ENCODE data around the gene PKP4.

The PKP4 gene

GRCh38 chr2:158731386-158731785 is 274.6 kb downstream of the PKP4 start:
- no peak overlapping the region for H3K9ac ChIP-seq
- H3K4me3 ChIP-seq (IDR thresholded peaks at IDR 0.05; ENCODE audit: insufficient read depth, low read depth, low read length): no peak overlapping the region
- H3K79me2 ChIP-seq (ENCODE audit: insufficient read depth, low read depth): no peaks in the 10 kb centered on the region
- H3K27ac ChIP-seq: no peak overlapping the region
- no peaks in the 10 kb centered on the region for H4K20me1 ChIP-seq (ENCODE audit: insufficient read depth)
- H2AFZ ChIP-seq (ENCODE audit: low read depth): no peak overlapping the region
- TF ChIP-seq CTCF (conservative IDR thresholded peaks at IDR 0.05; ENCODE audit: low read depth, low read length): no peak
- H3K4me1 ChIP-seq (ENCODE audit: low read depth, poor library complexity, severe bottlenecking): no peaks in the 10 kb centered on the region
- no peaks in the 10 kb centered on the region for H3K27me3 ChIP-seq (ENCODE audit: insufficient read depth, low read depth)
- H3K36me3 ChIP-seq (ENCODE audit: insufficient read depth): no peaks in the 10 kb centered on the region
- H3K4me2 ChIP-seq: no peak overlapping the region
